HT-29 (cell line): Measurements from ENCODE around the gene STIM2. TPM values are rescaled to one million over a fixed set of nuclear protein-coding genes. Genes with fewer than 3 reads are reported as not detected.
"Not testable (repeated sequence)": the region's sequence is repeated elsewhere in the genome, so short reads cannot be mapped to it uniquely, and the experiment has no call there.

ENCODE experiments used
- DNase-seq: peaks from one replicate; pipeline ENCODE4 v3.0.0-alpha.2; 2015; ENCODE audit warnings: low spot score
- total RNA-seq: library from RNA; depleted of rRNA; stranded (reverse); fragments of >200 nt; shearing (Covaris generic); gene quantifications from 2 replicates; pipeline ENCODE4 v1.2.3, GENCODE V29; 2014

Gene STIM2
- total RNA-seq, 1 experiment from 2014 or later, result 27.9 TPM

- not testable (repeated sequence) for DNase-seq
These were observed 174.5 kb downstream of the STIM2 start for GRCh38 chr4:27035127-27035526.

- no peak for DNase-seq
These were observed 179.7 kb downstream of the STIM2 start for GRCh38 chr4:27040356-27040755.

- no peak for DNase-seq
These were observed 181.8 kb downstream of the STIM2 start for GRCh38 chr4:27042411-27042810.

GRCh38 chr4:27043200-27043599, 182.6 kb downstream of the STIM2 start:
- DNase-seq, result no peak

GRCh38 chr4:27046851-27047250, 186.2 kb downstream of the STIM2 start:
- DNase-seq, result no peak

- DNase-seq, result peak; percentile 65
These were observed 188.0 kb downstream of the STIM2 start for GRCh38 chr4:27048429-27049238.

- DNase-seq, result no peak
These were observed 188.7 kb downstream of the STIM2 start for GRCh38 chr4:27049239-27049829.

- peak; percentile 68 for DNase-seq
These were observed 190.1 kb downstream of the STIM2 start for GRCh38 chr4:27050731-27051130.

GRCh38 chr4:27055221-27055760, 194.7 kb downstream of the STIM2 start:
- DNase-seq, result no peak

GRCh38 chr4:27056281-27056680, 195.6 kb downstream of the STIM2 start:
- DNase-seq, result no peak

GRCh38 chr4:27057053-27057452, 196.4 kb downstream of the STIM2 start:
- DNase-seq, result peak; percentile 83

- no peak for DNase-seq
These were observed 197.0 kb downstream of the STIM2 start for GRCh38 chr4:27057662-27058061.

GRCh38 chr4:27058819-27059406, 198.3 kb downstream of the STIM2 start:
- no peak for DNase-seq

- DNase-seq, result peak; percentile 65
These were observed 198.8 kb downstream of the STIM2 start for GRCh38 chr4:27059446-27059845.

- DNase-seq, result no peak
These were observed 201.6 kb downstream of the STIM2 start for GRCh38 chr4:27062256-27062655.

- DNase-seq, result peak; percentile 24
These were observed 205.9 kb downstream of the STIM2 start for GRCh38 chr4:27066591-27066990.

GRCh38 chr4:27068151-27068867, 207.7 kb downstream of the STIM2 start:
- DNase-seq, result no peak
